ENCODE results near the gene NUP50.

The NUP50 gene

DNA sequence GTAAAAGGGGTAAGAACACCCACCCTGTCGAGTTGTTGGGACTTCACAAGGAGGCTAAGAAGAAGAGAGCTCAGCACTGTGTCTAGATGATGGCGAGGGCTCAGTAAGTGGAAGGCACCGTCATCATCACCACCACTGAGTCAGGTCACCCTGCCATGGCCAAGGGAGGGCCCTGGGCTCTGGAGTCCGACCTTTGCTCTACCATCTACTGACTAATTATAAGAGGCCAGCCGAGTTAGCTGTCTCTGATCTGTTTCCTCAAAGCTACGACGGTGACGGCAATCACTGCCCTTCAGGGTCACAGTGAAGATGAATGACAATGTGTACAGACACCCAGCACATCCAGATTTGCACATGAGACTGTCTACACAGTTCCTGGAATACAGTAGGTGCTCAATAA lies 47.7 kb downstream of the NUP50 start:
- no peak for DNase-seq

DNA sequence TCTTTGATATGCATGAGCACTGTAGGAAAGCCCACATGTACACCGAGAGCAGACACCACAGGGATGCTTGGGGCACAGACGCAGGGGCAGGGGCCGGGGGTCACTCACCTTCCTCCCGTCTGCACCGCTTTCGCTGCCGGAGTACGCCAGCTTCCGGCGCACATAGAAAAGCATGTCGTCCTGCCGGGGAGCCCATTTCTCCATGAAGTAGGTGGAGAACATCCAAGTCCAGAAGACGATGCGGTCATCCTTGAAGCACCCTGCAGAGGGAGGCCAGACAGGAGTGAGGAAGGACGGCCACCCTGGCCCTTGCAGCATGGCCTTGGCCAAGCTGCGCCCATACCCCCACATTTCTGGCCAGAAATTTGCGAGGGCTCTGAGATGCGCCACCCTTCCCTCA lies 48.1 kb downstream of the NUP50 start:
- DNase-seq = no peak

- DNase-seq = no peak
Observed at GRCh38 chr22:45212306-45212709, 48.6 kb downstream of the NUP50 start.

- DNase-seq = no peak
Observed at GRCh38 chr22:45212992-45213751, 49.4 kb downstream of the NUP50 start.

DNA sequence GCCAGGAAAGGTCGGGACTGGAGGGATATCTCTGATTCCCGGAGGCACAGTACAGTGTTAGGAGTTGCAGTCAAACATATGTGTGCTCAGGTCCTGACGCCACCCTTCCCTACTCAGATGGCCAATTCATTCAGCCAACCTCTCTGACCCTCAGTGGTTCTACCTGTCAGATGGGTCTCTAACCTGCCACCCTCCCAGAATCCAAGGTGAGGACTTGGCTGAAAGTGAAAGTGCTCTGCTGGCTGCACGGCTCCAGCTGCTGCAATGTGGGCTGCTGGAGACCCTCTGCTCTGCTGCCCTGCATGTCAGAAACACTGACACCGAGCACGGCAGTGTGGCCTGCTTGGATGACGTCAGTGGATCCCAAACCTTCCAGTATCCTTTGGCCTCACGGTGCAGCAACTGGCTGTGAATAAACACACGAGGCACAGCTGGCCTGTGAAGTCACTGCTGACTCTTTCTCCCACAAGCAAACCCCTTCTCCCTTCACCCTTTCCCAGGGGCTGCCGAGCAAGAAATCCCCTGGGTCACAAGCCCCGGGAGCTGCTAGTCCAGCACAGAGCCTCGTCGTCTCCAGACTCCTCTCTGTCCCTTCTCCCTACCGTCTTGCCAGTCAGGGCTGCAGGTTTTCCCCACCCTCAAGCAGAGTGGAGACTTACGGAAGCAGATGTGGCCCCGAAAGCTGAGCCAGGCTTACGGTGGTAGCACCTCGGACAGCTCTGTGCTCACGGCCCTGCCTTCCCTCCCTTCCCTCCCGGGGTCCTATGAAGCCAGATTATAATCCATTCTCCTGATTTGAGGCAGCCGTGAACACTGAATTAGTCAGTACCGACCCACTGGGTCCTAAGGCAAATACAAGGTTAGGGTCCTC lies 52.6 kb downstream of the NUP50 start:
- no peak for DNase-seq

GRCh38 chr22:45217345-45217744 lies 53.6 kb downstream of the NUP50 start:
- DNase-seq = no peak

GRCh38 chr22:45217806-45218205 lies 54.1 kb downstream of the NUP50 start:
- no peak for DNase-seq

DNA sequence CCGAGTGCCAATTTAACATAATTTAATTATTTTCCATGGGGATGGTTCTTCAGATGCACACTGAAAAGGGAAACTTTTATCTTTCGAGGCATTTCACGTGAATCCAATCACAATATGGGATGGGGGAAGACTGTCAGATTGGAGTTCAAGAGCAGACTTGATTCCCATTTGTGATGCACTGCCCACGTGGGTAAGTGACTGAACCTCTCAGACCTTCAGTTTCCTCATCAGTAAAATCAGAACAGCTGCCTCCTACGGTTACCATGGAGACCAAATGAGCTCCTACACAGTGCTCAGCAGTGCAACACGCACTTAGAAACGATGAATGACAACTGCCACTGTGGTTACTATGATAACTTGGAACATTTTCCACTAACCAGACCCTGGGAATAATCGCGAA lies 55.3 kb downstream of the NUP50 start:
- no peak for DNase-seq

DNA sequence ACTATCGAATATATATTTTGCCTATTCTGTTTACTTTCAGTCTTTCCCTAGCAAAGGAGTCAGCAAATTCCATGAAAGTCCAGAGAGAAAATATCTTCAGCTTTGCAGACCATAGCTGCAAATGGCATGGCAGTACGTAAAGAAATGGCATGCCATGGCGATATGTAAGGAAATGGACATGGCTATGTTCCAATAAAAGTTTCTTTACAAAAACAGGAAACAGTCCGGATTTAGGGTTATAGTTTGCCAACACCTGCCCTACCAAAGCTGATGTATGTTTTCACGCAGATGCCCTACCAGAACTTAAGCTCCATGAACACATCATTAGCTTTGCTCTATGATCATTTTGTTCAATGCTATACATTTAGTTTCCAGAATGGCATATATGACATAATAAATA lies 57.5 kb downstream of the NUP50 start:
- DNase-seq = no peak

GRCh38 chr22:45223304-45224117 lies 59.8 kb downstream of the NUP50 start:
- DNase-seq = no peak

DNA sequence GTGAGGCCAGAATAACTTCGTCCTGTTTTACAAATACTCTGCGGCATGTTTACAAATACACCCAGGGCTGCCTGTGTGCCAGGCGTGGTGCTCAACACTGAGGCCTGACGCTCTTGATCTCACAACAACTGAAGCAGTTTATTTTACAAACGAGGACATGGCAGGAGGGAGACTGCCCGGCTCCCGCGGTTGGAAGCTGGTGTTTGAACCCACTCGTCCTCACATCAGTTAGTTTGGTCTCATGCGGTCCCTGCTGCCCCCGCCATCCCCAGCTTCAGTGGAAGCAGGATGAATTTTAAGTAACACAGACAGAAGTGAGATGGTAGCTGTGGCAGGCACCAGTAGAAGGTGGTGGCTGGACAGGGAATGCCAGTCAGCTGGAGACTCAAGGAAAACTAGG lies 60.6 kb downstream of the NUP50 start:
- DNase-seq = no peak

- no peak for DNase-seq
Observed at GRCh38 chr22:45224988-45225731, 61.4 kb downstream of the NUP50 start.

DNA sequence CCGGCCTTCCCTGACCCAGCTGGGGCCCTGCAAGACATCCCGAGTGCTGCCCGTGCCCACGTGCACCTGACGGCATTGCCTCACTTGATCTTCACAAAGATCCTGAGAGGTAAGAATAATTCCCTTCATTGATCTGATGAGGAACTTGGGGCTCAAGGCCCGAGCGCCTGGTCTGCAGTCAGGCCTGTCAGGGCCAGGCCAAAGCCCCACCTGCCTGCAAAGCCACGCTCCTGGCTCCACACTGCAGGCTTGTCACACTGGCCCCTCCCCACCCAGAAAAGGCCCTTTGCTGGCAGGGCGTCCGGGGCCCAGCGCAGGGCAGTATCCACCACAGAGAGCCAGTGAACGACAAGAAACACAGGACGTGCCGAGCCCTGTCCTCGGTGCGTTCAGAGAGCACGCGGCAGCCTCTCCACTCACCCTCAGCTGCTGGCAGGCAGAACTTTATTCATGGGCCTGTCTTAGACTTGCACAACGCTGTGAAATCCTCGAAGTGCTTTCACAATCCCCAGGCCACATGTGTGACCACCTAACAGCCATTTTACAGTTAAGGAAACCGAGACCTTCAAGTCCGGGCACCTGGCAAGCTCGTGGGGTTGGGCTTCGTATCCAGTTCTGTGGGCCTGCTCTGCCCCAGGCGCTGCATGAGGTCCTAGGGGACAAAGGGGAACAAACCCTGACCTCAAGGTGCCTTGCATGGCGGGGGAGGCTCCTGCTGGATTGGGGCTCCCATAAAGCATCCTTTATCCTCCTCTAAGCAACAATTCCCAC lies 62.2 kb downstream of the NUP50 start:
- DNase-seq = no peak

- no peak for DNase-seq
Observed at GRCh38 chr22:45226503-45227186, 62.9 kb downstream of the NUP50 start.

- no peak for DNase-seq
Observed at GRCh38 chr22:45227645-45228400, 64.1 kb downstream of the NUP50 start.

DNA sequence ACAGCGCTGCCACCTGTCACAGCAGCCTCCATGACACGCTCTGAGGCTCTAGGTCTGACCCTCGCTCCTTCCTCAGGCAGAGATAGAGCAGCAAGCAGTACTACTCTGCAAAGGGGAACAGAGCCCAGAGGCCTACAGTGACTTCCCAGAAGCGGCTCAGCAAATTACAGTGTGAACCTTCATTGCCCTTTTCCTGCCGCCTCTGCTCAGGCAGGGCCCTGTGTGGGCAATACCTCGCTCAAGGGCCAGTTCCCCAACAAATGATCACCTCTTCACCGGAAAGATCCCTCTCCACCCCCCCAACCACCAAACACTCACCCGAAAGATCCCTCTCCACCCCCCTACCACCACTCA lies 64.7 kb downstream of the NUP50 start:
- DNase-seq = no peak

DNA sequence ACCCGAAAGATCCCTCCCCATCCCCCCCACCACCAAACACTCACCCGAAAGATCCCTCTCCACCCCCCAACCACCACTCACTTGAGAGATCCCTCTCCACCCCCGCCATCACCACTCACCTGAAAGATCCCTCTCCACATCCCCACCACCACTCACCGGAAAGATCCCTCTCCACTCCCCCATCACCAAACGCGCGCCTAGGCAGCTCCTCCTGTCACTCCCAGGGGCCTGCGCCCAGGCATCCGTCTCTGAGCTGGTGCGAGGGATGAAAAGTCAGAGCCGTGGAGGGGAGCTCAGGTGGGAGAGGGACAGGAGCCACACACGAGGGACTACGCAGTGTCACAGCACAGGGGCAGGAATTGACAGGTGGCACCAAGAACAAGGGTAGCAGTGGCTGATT lies 65.5 kb downstream of the NUP50 start:
- no peak for DNase-seq

- DNase-seq = no peak
Observed at GRCh38 chr22:45230026-45230721, 66.4 kb downstream of the NUP50 start.

DNA sequence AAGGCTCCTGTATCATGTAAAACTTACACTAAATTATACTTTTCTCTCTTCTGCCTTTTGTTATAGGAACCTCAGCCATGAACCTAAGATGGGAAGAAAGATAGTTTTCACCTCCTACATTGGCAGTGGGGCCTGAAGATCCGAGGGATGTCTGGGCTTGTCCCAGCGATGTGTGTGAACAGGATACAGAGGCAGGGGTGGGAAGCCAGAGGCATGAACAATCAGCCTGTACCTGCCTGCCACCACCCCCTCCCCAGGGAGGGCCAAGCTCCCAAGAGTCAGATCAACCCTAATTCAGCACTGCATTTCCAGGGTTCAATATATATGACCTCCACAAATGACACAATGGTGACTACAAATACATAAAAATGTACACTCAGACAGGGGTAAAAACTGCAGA lies 67.6 kb downstream of the NUP50 start:
- no peak for DNase-seq

DNA sequence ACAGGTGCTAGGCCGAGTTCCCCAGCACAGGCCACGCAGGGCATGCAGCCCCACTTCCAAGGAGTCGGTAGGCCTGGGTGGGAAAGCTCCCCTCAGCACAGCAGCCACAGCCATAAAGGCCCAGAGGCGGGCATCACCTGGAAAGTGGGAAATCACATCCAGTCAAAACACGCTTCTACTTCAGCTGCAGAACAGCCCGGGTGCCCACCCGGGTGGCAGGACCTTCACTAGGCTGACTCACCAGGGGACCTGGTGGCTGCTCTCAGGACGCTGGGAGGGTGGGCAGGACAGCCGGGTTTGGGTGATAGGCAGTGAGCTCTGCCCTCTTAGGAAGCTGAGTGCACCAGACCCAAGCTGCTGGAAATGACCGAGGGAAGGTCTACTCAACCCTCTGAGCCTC lies 69.7 kb downstream of the NUP50 start:
- DNase-seq = no peak

Data from activated T-cell treated with anti-CD3 and anti-CD28 coated beads for 4 hours (primary cell).